ENCODE results near the gene BOD1.

GRCh38 chr5:173627860-173628392 lies 11.5 kb upstream of the BOD1 start:
- TF ChIP-seq CTCF (IDR thresholded peaks at IDR 0.05; ENCODE audit: insufficient read depth, low read length) = no peak
- no peak for TF ChIP-seq REST (IDR thresholded peaks at IDR 0.05; ENCODE audit: insufficient replicate concordance, low read depth)
- TF ChIP-seq POLR2AphosphoS5 (IDR thresholded peaks at IDR 0.05; ENCODE audit: low read depth) = no peak

Data from HL-60 (cell line).